NCI-H2107 treated with DMSO at 0.1 percent for 48 hours (cell line): ENCODE data around the gene KLHL12.
"Not testable (repeated sequence)": the region's sequence is repeated elsewhere in the genome, so short reads cannot be mapped to it uniquely, and the experiment has no call there.

ENCODE experiments used
- DNase-seq: peaks from one replicate; lab custom pipeline; 2025; ENCODE audit not compliant: unreplicated experiment; lab: John Stamatoyannopoulos, UW

Gene KLHL12

DNA sequence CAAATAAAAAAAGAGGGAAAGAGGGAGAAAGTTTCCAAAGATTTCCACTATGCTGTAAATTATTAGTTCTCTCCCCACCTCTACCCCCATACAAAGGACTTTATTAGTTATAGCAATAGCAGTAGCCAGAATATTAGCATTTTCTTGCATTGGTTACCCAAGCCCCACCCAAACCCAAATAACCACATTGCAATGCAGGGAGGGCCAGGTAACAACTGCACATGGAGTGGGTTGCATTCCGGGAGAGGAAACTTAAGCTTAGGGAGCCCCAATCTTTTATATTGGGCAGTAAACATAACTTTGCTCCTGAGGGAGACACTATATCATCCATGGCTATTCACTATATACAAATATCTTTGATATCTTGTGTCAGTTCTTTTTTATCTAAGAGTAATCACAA lies 25.1 kb upstream of the KLHL12 start:
- DNase-seq: no peak

DNA sequence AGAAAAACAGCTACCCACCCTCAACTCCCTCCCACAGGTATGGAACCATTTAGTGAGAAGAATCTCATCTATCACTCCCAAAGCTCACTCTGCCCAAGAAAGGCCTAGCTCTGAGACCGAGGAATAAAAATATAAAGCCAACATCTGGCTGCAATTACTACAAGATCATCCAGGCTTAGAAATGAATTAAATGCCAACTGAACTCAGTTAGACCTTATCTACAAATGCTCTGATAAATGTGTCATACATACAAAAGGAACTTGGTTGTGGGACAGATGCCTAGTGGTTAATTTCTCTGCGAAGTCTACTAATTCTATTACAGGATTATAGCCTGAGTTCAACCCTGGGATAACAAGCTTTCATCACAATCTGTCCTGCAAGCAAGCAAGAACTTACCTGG lies 24.4 kb upstream of the KLHL12 start:
- DNase-seq: no peak

DNA sequence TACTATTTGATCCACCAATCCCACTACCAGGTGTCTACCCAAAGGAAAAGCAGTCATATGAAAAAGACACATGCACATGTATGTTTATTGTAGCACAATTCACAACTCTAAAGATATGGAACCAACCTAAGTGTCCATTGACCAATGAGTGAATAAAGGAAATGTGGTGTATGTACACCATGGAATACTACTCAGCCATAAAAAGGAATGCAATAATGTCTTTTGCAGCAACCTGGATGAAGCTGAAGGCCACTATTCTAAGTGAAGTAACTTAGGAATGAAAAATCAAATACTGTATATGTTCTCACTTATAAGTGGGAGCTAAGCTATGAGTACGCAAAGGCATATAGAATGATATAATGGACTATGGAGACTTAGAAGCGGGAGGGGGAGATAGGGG lies 18.4 kb upstream of the KLHL12 start:
- DNase-seq: no peak

DNA sequence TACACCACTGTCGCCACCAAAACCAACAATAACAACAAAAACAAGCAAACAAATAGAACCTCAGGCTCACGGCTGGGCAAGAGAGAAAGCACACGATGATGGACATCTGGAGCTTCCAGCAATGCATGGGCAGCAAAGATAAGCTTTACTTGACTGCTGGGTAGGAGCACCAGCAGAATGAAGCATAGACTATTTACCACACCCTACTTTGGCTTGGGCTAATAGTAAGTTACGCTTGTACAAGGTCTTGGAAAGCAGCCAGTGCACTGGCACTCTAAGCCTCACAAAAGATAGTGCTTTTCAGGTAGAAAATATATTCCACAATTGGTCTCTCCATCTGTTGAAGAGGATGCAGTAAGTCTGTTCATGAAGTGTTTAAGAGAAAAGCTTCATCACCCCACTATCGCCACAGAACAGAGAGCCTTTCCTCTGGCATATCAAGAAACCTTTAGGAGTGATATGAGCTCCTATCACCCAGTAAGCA lies 17.4 kb upstream of the KLHL12 start:
- no peak for DNase-seq

DNA sequence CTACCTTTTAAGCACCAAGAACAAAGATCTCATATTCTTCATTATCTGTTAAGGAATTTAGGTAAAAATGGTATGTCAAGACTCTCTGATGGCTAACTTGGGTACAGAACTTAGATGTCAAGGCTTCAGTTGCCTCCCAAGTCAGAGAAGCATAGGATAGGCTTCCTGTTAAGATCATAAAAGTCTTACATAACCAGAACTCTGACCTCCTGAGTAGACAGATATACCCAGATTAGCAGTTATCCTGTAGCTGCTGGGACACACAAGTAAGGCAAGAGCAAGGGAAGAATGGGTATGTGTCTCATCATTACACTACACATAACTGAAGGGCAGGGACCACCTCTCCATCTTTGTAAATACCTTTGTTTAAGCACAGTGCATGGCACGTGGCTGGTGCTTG lies 15.4 kb upstream of the KLHL12 start:
- DNase-seq: no peak

DNA sequence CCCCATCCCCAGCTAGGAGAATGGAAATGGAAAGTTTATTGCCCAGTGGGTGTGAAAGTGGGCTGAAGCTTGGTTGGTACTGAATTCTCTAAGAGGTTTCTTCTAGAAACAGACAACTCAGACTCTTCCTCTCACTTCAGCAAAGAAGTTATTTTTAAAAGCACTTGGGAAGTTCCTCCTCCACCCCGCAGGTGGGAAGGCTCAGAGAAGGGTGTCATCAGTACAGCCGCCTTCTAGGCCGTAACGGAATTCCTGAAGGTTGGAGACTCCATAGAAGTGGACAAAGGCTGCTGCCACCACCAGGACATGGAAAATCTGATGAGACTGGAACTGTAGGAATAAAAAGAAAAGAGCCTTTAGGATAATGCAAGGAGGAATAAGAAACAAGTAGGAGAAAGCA lies 14.3 kb upstream of the KLHL12 start:
- DNase-seq: no peak

DNA sequence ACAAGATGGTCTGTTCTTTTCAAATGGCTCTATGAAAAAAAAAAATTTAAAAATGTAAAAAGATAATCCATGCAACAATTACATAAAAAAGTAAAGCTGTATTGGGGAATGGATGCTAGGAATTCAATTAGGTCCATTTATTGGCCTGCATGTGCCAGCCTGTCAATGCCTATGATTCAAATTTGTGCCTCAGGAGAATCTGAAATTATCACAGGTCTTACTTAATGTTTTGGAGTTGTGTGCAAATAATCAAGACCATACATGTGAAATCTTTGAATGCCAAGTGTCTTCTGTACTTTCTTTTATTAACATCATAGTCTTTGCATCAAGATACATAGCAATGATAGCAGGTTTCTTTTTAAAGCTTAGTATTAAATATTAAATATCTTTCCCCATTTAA lies 13.5 kb upstream of the KLHL12 start:
- DNase-seq: no peak

DNA sequence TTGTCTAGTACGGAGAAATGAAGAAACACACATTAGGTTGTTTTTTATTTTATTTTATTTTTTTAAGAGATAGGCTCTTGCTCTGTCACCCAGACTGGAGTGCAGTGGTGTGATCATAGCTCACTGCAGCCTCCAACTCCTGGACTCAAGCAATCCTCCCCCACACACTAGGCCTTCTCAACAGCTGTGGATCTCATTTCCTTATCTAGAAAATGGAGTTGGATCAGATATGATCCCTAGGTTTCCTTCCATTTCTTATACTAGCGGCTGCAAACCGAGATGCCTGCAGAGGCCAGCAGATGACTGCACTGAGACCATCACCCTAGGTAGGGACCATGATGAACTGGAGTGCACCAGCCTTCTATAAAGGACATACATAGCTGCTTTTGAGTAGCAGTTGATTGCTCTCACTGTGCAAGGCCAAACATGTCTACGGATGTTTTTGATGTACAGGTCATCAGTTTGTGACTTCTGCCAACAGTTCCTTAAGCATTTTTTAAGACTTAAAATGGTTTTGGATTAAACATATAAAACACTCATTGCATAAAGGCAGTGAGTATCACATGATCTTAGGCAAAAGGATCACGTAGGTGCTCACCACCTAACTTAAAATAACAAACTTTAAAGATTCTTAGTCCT lies 11.4 kb upstream of the KLHL12 start:
- DNase-seq: no peak

DNA sequence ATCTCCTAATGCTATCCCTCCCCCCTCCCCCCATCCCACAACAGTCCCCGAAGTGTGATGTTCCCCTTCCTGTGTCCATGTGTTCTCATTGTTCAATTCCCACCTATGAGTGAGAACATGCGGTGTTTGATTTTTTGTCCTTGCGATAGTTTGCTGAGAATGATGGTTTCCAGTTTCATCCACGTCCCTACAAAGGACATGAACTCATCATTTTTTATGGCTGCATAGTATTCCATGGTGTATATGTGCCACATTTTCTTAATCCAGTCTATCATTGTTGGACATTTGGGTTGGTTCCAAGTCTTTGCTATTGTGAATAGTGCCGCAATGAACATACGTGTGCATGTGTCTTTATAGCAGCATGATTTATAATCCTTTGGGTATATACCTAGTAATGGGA lies 9.4 kb upstream of the KLHL12 start:
- DNase-seq: not testable (repeated sequence)

DNA sequence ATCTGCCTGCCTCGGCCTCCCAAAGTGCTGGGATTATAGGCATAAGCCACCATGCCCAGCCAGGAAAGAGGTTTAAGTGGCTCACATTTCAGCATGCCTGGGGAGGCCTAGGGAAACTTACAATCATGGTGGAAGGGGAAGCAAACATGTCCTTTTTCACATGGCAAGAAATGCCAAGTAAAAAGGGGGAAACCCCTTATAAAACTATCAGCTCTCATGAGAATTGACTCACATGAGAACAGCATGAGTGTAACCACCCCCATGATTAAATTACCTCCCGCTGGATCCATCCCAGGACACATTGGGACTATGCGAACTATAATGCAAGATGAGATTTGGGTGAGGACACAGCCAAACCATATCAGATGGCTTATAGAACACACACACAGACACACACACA lies 8.8 kb upstream of the KLHL12 start:
- DNase-seq: no peak

DNA sequence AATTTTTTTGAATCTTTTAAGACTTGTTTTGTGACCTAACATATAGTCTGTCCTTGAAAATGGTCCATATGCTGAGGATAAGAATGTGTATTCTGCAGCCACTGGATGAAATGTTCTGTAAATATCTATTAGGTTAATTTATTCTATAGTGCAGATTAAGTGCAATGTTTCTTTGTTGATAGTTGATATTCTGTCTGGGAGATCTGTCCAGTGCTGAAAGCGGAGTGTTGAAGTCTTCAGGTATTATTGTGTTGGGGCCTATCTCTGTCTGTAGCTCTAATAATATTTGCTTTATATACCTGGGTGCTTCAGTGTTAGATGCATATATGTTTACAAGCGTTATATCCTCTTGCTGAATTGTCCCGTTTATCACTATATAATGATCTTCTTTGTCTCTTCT lies 7.7 kb upstream of the KLHL12 start:
- no peak for DNase-seq

DNA sequence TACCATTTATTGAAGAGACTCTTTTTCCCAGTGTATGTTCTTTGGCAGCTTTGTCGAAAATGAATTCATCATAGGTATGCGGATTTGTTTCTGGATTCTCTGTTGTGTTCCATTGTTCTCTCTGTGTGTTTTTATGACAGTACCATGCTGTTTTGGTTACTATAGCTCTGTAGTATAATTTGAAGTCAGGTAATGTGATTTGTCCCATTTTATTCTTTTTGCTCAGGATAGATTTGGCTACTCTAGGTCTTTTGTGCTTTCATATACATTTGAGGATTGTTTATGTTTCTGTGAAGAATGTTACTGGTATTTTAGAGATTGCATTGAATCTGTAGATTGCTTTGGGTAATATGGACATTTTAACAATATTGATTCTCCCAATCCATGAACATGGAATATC lies 5.4 kb upstream of the KLHL12 start:
- DNase-seq: no peak

DNA sequence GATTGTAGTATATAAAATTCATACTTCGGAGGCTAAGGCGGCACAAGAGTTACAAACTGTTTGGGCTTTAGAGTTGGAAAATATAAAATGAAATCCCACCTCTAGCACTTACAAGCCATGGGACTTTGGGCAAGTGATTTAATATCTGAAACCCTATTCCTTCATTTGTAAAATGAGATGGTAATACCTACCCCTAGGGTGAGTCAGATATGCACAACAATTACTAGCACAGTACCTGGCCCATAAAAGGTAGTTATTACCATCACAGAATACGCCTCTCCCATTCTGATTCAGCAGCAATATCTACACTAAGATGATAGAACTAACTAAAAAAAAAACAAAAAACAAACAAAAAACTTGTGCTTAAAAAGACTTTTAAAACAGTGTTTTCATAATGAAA lies 3.5 kb downstream of the KLHL12 start:
- no peak for DNase-seq

DNA sequence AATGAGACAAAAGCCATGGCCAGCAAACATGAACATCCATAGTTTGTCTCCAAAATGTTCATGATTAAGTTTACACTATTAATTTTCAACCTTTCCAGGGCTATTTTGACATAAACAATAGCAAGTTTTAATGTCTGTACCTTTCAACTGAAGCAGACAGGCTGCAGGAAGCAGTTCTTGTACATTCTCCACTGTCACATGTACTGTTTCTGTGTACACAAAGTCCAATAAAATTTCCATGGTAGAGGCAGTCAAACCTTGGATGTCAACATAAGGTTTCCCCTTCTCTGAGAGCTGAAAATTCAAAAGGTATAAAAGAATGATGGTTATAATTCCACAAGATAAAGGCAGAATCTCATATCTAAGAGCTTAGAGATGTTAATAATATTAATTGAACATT lies 7.4 kb downstream of the KLHL12 start:
- DNase-seq: no peak

DNA sequence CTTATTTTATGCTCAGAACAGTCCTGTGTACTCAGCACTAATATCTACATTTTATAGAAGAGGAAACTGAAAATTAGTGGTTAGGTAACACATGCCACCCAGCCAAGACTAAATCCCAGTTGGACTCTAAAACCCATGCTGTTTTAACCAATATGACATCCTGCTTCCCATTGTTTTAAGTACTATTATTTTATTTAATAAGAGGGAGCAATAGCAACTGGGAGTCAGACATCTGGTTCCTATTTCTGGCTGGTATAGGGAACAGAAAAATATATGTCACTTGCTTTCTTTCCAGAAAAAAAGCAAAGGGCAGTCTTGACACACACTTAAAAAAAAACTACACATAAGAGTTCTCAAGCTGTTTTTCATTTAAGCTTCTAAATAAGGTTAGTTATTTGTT lies 11.9 kb downstream of the KLHL12 start:
- DNase-seq: no peak

DNA sequence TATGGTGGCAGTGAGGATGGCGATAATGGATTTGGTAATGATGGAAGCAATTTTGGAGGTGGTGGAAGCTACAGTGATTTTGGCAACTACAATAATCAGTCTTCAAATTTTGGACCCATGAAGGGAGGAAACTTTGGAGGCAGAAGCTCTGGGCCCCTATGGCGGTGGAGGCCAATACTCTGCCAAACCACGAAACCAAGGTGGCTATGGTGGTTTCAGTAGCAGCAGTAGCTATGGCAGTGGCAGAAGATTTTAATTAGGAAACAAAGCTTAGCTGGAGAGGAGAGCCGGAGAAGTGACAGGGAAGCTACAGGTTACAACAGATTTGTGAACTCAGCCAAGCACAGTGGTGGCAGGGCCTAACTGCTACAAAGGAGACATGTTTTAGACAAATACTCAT lies 14.6 kb downstream of the KLHL12 start:
- DNase-seq: not testable (repeated sequence)

DNA sequence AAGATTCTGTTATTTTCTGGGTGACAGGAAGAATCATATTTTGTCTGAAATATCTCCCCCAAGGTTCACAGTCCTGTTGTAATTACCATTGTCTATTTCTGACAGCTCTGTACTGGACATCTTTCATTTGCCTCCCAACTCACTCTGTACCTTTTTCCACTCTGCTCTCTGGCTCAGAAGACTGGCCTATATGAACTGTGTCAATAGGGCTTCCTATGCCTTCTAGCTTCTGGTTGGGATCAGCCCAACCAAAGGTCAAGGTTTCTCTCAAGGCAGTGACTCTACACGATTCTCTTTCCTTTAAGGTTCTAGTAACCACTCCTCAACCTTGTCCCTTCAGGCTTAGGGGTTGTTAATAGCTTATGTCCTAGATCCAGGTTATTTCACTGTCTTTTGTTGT lies 17.5 kb downstream of the KLHL12 start:
- no peak for DNase-seq

DNA sequence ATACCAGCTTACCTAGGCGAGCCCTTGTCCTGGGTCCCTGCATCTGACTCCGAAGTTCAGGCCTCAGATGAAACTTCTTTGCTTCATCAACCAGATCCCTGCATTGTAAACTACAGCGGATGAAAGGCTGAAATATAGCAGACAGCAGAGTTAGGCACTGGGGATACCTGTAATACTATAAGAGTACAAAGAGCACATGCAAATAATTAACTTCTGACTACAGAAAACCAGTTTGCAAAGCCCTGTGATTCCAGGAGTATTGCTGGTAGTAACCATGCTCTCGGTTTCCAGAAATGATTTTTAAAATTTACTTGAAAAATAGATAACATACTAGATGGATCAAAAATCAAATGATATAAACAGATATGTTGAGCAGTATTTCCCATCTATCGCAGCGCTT lies 18.0 kb downstream of the KLHL12 start:
- no peak for DNase-seq

DNA sequence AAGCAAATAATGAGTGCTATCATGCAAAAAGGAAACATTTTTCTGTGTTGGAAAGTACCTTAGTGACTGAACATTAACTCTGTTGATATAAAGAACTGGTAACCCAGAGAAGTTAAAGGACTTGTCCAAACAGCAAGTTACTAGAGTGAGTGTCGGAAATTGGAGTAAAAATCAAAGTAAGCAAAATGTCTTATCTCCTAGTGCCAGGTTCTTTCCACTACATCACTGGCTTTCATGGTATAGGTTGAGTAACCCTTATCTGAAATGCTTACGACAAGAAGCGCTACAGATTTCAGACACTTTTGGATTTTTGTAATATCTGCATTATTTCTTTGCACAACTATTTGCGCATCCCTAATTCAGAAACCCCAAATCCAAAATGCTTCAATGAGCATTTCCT lies 21.7 kb downstream of the KLHL12 start:
- DNase-seq: no peak

DNA sequence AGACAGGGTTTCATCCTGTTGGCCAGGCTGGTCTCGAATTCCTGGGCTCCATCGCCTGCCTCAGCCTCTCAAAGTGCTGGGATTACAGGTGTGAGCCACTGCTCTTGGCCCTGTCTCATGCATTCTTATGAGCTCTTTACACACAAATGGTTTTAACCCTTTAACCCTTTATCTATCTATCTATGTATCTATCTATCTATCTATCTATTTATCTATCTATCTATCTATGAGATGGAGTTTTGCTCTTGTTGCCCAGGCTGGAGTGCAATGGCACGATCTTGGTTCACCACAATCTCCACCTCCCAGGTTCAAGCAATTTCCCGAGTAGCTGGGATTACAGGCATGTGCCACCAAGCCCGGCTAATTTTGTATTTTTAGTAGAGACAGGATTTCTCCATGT lies 23.2 kb downstream of the KLHL12 start:
- DNase-seq: not testable (repeated sequence)

DNA sequence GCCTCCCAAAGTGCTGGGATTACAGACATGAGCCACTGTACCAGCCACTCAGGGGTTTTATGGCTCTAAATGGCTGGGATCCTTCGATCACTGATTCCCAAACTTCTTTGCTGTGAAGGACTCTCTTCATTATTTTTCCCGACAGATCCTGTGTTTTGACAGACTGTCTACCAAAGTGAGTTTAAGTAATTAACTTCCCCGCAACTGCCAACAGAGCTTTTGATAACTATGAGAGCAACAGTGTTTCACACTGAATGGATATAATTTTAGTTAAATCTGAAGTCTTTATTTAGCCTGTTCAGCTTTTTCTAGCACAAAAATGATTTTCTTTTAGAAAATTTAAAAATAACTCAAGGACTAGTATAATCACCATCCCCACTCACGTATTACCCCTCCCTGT lies 25.5 kb downstream of the KLHL12 start:
- DNase-seq: no peak

DNA sequence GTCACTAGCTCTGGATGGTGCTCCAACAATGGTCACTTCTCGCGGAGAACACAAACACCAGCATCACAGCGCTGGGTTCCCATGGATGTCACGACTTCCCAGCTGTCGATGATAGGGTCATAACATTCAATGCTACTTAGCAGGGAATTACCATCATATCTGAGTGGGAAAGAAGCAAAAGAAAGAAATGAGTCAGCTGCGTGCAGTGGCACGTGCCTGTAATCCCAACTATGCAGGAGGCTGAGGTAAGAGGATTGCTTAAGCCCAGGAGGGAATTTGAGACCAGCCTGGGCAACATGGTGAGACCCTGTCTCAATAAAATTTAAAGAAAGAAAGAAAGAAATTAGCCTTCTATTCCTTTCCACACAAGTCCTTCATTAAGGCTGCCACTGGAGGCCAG lies 34.5 kb downstream of the KLHL12 start:
- DNase-seq: no peak

DNA sequence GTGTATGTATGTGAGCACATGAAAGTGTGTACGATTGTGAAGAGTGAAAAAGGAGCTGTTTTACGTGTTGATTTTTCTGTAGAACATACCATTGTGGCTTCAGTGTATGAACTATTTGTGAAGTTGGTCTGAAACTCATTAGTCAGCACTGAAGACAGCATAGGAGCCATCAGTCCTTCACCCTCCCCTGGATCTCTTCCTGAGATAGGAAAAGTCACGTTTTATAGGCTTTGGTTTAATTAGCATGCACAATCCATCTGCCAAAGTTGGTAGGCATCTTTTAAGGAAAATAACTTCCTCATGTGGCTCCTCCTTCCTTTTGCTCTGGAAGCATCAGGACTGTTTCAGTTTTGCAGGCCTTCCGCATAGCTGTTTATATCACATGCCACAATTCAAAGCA lies 36.6 kb downstream of the KLHL12 start:
- DNase-seq: no peak
